Small intestine (tissue), 7 donors: ENCODE data around the gene RRM1. TPM values are rescaled to one million over a fixed set of nuclear protein-coding genes. Genes with fewer than 3 reads are reported as not detected.

Source experiments
- DNase-seq, 2 donors: peaks; one replicate each; pipeline versions ENCODE4 v3.0.0 to v3.0.0-alpha.2; 2013
- FAIRE-seq: peaks from 2 replicates; lab custom pipeline; 2012; peaks lifted over from hg19 to GRCh38; lab: Jason Lieb, UNC
- H3K27ac ChIP-seq, 3 donors: one replicate each; pipeline ENCODE4 v1.5.1; 2013; ENCODE audit warnings: low read length in 2 of 3, mild to moderate bottlenecking in 2 of 3, control low read depth in 1 of 3, inconsistent platforms in 1 of 3, low read depth in 1 of 3, moderate library complexity in 1 of 3
- H3K27me3 ChIP-seq, 3 donors: one replicate each; pipeline ENCODE4 v1.6.1; 2013; ENCODE audit warnings: low read length in 3 of 3, inconsistent platforms in 1 of 3; ENCODE audit not compliant: control insufficient read depth in 3 of 3, insufficient read depth in 3 of 3
- H3K36me3 ChIP-seq, 3 donors: one replicate each; pipeline ENCODE4 v1.6.1; 2013; ENCODE audit warnings: low read length in 3 of 3, inconsistent platforms in 1 of 3, low read depth in 1 of 3, mild to moderate bottlenecking in 1 of 3, moderate library complexity in 1 of 3; ENCODE audit not compliant: control insufficient read depth in 3 of 3, insufficient read depth in 2 of 3
- H3K4me1 ChIP-seq, 3 donors: one replicate each; pipeline ENCODE4 v1.6.1; 2013; ENCODE audit warnings: low read length in 2 of 3, inconsistent platforms in 1 of 3, low read depth in 1 of 3, mild to moderate bottlenecking in 1 of 3, moderate library complexity in 1 of 3; ENCODE audit not compliant: control insufficient read depth in 3 of 3, insufficient read depth in 2 of 3
- H3K4me3 ChIP-seq, 3 donors: one replicate each; pipeline ENCODE4 v1.5.1; 2013; ENCODE audit warnings: low read length in 3 of 3, control low read depth in 1 of 3, inconsistent platforms in 1 of 3, low read depth in 1 of 3, mild to moderate bottlenecking in 1 of 3, moderate library complexity in 1 of 3
- H3K9me3 ChIP-seq, 2 donors: one replicate each; pipeline ENCODE4 v1.6.1; 2013; ENCODE audit warnings: low read depth in 1 of 2, low read length in 1 of 2; ENCODE audit not compliant: control insufficient read depth in 2 of 2, insufficient read depth in 1 of 2
- WGBS, 3 donors: extraction: QIAGEN DNeasy Blood & Tissue Kit; methylation state at CpG; one replicate each; pipeline ENCODE4 v1.1.7; 2013; 5-methylcytosine and 5-hydroxymethylcytosine counted together
- polyA plus RNA-seq, 4 donors: library from polyadenylated mRNA; stranded (reverse) in 3 of 4; unstranded in 1 of 4; fragments of 200-250 nt in 3 of 4; fragments of 120-200 nt in 1 of 4; gene quantifications; one replicate each; pipeline versions ENCODE4 v1.2.1 to v1.2.3, GENCODE V29; 2013
- donor health status: healthy with polysubstance abuse.
- donor health status: control.
- donor health status: control.
- donor health status: Bipolar disorder and iron deficiency.
- donor health status: healthy.

The RRM1 gene
- polyA plus RNA-seq, 4 donors, result 10.3 to 51.8 (median 25.3) TPM

DNA sequence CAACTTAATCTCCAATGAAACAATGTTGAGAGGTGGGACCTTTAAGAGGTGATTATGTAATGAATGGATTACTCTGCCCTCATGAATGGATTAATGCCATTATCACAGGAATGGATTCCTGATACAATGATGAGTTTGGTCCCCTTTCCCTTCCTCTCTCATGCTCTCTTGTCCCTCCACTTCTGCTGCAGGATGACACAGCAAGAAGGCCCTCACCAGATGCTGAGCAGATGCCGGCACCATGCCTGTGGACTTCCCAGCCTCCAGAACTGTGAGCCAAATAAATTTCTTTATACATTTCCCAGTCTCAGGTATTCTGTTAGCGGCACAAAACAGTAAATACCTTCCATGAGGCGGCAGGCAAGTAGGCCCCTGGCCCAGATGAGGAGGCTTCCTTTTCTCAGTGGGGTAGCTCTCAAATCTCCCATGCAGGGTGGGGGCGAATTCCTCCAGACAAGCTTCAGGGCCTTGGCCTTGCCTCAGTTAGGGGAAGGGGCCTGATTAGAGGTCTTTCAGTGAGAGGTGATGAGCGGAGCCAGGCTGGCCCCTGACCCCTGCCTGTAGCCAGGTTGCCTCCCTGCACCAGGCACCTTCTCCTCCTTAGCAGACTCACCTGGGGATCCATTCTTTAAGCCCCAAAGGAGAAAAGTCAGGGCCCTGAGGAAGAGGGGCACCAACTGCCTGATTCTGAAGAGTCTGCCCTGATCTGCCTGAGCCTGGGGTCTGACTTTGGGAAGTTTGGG is 86.0 kb downstream of the RRM1 start:
- peaks cover 0 to 4% (median 0%) of the 10 kb centered on the region in 3 donors for H3K27me3 ChIP-seq
- DNase-seq, result no peak
- no peaks in the 10 kb centered on the region for H3K9me3 ChIP-seq
- H3K36me3 ChIP-seq, result no peaks in the 10 kb centered on the region
- WGBS, 3 donors, result 83 to 95% (median 94%) methylated on average over 5 of the region's 5 CpGs
- H3K4me1 ChIP-seq, result no peaks in the 10 kb centered on the region
- no peak overlapping the region for H3K4me3 ChIP-seq
- no peak for FAIRE-seq
- no peak overlapping the region for H3K27ac ChIP-seq

- Histone ChIP-seq H3K4me3 (no peak overlapping the region), H3K27ac (no peak overlapping the region), H3K36me3 (no peaks in the 10 kb centered on the region), H3K27me3 (peaks cover 0 to 4% (median 0%) of the 10 kb centered on the region in 3 donors), H3K9me3 (no peaks in the 10 kb centered on the region), H3K4me1 (no peaks in the 10 kb centered on the region)
- no peak for FAIRE-seq
- DNase-seq, result peak; percentile 67 to 68
- WGBS, 3 donors, result 55 to 61% (median 59%) methylated on average over 9 of the region's 9 CpGs
Observed at GRCh38 chr11:4181782-4182721, 87.5 kb downstream of the RRM1 start.

DNA sequence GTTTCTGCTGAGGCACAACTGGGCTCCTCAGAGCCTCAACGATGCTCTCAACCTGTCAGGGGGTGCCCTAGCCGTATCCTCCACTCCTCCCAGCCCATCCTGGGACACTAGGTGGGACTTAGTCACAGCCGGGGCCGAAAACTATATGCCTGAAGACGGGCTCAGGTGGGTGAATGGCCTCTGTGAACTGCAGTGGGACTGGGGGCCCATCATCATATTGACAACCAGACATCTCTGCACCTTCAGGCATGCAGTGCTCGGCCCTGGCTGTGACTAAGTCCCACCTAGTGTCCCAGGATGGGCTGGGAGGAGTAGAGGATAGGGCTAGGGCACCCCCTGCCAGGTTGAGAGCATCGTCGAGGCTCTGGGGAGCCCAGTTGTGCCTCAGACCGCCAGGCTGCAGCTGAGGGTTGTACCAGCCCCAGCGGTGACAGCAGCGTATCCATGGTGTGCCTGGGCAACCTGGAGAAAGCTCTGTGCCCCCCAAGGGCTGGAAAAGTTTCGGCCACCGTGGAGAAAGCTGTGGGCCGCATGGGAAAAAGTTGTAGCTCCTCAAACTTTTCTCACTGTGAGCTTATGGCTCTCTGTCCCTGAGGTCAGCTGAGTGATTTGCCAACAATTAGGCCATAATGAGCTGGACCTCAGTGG is 88.9 kb downstream of the RRM1 start:
- Histone ChIP-seq H3K9me3 (no peaks in the 10 kb centered on the region), H3K27me3 (peaks cover 0 to 6% (median 4%) of the 10 kb centered on the region in 3 donors), H3K4me3 (no peak overlapping the region), H3K36me3 (no peaks in the 10 kb centered on the region), H3K4me1 (no peaks in the 10 kb centered on the region), H3K27ac (no peak overlapping the region)
- DNase-seq, result no peak
- no peak for FAIRE-seq
- 79 to 80% (median 80%) methylated on average over 14 of the region's 14 CpGs for WGBS, 3 donors

GRCh38 chr11:4184163-4184916 is 89.7 kb downstream of the RRM1 start:
- H3K9me3 ChIP-seq, result no peaks in the 10 kb centered on the region
- WGBS, 3 donors, result 56 to 71% (median 58%) methylated on average over 7 of the region's 7 CpGs
- peaks cover 0 to 7% (median 4%) of the 10 kb centered on the region in 3 donors for H3K27me3 ChIP-seq
- no peaks in the 10 kb centered on the region for H3K4me1 ChIP-seq
- no peak overlapping the region for H3K27ac ChIP-seq
- no peaks in the 10 kb centered on the region for H3K36me3 ChIP-seq
- H3K4me3 ChIP-seq, result no peak overlapping the region
- no peak for FAIRE-seq
- DNase-seq, result no peak

DNA sequence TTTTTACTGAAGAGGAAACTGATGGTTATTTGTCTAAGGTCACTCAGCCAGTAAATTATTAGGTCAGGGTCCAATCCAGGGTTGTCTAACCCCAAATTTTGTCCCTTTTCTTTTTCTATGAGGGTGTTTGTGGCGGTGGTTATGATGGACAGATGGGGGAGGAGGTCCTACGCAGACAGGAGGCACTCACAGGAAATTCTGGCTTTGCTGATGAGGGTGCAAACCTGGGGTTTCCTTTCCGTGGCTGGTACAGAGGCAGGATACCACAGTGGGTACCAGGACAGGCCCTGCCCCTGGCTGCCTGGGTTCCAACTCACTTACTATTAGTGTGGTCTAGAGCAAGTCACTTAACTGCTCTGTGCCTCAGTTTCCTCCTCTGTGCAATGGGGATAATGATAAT is 91.0 kb downstream of the RRM1 start:
- 66 to 82% (median 68%) methylated on average over 3 of the region's 3 CpGs for WGBS, 3 donors
- FAIRE-seq, result no peak

DNA sequence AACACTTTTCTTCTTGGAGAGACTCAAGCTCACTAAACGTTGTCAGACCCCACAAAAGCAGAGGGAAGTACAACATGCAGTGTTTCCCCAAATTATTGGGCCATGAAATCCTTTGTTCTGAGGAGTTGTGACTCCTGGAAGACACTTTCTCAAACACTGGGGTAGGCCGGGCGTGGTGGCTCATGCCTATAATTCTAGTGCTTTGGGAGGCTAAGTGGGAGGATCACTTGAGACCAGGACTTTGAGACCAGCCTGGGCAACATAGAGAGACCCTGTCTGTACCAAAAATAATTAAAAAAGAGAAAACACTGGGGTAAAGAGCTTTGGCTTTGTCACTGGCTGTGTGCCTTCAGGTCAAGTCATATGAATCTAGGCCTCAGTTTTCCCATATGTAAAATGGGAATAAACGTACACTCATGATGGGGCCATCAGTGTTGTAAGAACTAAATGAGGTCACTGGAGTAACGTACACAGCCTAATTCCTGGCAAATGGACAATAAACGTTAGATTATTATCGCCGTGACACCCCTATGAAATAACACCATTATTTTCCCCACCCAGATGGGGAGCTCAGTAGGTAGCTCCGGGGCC is 92.0 kb downstream of the RRM1 start:
- no peaks in the 10 kb centered on the region for H3K4me1 ChIP-seq
- H3K36me3 ChIP-seq, result no peaks in the 10 kb centered on the region
- no peak overlapping the region for H3K27ac ChIP-seq
- FAIRE-seq (no peak), DNase-seq (no peak)
- peaks cover 0 to 7% (median 0%) of the 10 kb centered on the region in 3 donors for H3K27me3 ChIP-seq
- no peak overlapping the region for H3K4me3 ChIP-seq
- 28 to 33% (median 28%) methylated on average over 9 of the region's 9 CpGs for WGBS, 3 donors
- no peaks in the 10 kb centered on the region for H3K9me3 ChIP-seq

More for the DNA sequence above, 91.0 kb downstream of the RRM1 start:
- DNase-seq, result no peak
- Histone ChIP-seq H3K27me3 (peaks cover 0 to 7% (median 0%) of the 10 kb centered on the region in 3 donors), H3K36me3 (no peaks in the 10 kb centered on the region), H3K4me1 (no peaks in the 10 kb centered on the region), H3K27ac (no peak overlapping the region), H3K9me3 (no peaks in the 10 kb centered on the region), H3K4me3 (no peak overlapping the region)

GRCh38 chr11:4187055-4187988 is 92.7 kb downstream of the RRM1 start:
- H3K36me3 ChIP-seq, result no peaks in the 10 kb centered on the region
- no peaks in the 10 kb centered on the region for H3K9me3 ChIP-seq
- peak; percentile 75 to 92 for DNase-seq
- H3K4me3 ChIP-seq, result peak overlapping the region; percentile 36 to 58 (median 38)
- H3K27me3 ChIP-seq, result peaks cover 0 to 7% (median 0%) of the 10 kb centered on the region in 3 donors
- FAIRE-seq, result no peak
- H3K4me1 ChIP-seq, result no peaks in the 10 kb centered on the region
- H3K27ac ChIP-seq, result peak overlapping the region in 1 of 3 donors; percentile 24
- WGBS, 3 donors, result 1% methylated on average over 54 to 83 of the region's 83 CpGs
